A204.1 (cell line): ENCODE data around the gene WBP2.

Source experiments
- FAIRE-seq: peaks from 2 replicates; lab custom pipeline; 2012; peaks lifted over from hg19 to GRCh38; lab: Jason Lieb, UNC

WBP2 gene

DNA sequence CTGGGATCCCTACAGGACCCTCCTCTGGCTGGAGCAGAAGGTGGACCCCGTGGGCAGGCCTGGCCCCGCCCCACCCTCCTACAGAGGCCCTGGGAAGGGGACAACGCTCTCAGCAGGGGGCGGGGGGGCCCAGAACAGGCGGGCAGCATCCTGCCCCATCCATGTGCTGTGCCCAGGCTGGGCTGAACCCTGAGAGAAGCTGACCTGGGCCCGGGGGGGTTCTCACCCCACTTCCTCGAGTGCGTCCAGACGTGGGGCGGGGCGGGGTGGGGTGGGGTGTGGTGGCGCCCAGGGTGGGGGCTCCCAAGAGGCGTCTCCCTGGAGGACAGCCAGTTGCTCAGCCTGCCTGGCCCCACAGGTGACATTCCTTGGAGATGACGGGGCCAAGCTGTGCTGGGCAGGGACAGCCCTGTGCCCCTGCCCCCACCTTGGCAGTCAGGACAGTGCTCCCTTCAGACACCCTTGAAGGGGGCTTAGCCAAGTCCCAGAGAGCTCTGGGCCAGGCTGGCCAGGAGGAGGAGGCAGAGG lies 10.5 kb downstream of the WBP2 start:
- FAIRE-seq, result no peak

DNA sequence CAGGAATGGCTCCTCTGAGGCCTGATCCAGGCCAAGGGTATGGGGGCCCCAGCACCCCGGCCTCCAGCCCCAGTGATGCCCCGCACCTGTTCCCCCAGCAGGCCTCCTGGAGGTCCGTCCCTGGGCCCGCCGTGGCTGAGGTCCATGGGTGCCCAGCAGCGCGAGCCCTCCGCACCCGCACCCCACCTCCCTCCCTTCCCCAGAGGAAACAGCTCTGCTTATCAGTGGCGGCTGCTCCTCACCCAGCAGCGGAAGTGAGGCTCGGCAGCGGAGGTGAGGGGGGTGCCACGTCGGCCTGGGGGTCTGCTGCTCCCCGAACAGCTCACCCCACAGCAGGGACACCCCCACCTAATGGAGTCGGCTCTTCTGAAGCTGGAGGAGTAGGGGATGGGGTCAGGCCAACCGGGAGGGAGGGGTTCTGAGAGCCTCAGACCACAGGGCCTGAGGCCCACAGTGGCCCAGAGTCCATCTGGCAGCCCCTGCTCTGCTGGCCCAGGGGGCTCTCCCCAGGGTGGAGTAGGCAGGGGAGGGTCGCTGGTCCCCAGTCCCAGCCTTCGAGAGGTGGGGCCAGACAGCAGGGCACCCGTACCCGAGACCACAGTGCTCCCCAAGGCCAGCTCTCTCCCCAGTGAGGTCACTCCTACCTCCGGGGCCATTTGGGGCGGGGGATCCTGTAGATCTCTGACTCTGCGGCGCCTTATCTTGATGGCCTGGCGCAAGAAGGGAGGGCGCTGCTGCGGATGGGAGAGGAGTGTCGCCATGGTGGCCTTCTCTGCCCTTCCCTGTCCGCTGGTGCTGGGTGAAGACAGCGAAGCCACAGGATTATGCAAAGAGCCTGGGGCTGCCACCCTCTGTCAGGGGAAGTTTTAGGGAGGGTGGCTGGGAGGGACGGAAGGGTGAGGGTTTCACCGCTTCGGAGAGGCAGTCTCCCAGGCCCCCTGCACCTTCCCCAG lies 11.3 kb downstream of the WBP2 start, which contains the start of gene UNC13D:
Gene UNC13D, minus strand, starts transcription at position 828 of the 953 bp plus-strand sequence. Its CDS starts 67 bp downstream, at position 761.
- no peak for FAIRE-seq

DNA sequence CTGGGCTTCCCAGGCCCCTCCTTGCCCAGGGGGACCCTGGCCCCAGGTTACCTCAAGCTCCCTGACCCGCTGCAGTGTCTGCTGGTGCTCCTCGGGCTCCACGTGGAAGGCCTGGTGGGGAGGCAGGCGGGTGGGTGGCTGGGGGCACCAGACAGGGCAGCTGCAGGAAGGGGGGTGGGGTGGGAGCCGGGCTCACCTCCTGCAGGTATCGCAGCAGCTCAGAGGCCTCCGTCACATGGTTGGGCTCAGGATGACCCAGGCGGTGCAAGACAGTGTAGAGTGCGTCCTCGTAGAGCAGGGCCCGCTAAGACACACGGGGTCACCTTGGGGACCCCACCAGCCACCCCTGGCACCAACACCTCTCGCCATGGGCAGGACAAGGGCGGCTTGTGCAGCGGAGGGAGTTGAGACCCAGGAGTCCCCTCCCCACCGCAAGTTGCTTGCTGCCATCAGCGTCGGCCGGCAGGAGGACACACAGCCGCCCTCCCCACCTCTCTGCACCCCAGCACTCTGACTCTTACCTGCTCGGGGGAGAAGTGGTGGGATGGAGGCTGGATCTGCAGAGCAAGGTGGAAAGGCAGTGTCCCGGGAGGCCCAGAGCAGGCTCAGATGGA lies 12.1 kb downstream of the WBP2 start:
- no peak for FAIRE-seq

DNA sequence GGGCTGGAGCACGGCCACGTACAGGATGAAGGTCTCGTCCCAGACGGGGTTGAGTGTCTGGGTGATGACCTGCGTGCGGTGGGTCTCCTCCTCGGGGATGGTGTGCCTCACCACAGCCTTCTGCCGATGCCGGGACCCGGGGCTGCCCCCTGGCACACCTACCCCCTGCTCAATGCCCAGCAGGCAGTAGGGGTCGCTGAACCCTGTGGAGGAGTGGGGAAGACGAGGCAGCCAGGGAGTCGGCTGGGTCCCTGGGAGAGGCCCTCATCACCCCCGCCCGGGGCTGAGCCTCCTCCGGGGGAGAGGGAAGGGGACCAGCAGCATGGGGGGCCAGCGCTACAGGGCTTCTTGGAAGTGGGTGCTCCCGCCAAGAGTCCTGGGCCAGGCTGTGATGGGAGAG lies 12.7 kb downstream of the WBP2 start:
- no peak for FAIRE-seq

DNA sequence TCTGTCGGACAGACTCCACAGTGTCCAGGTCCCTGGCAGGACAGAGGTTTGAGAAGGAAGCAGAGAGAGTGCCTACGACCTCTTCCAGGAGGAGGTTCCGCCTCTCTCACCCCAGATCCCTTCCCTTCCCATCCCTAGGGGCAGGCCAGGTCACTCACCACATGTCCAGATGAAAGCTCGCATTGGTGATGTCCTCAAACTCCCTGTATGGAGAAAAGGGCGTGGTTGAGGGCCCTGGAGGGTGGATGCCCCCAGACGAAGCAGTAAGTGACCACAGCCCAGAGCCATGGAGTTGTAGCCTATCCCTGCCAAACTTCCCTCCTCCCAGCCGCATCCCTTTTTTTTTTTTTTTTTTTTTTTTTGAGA lies 14.4 kb downstream of the WBP2 start:
- FAIRE-seq, result no peak

- FAIRE-seq, result no peak
These were observed 15.0 kb downstream of the WBP2 start for GRCh38 chr17:75839942-75840798.

- no peak for FAIRE-seq
These were observed 16.7 kb downstream of the WBP2 start for GRCh38 chr17:75838410-75838809.

DNA sequence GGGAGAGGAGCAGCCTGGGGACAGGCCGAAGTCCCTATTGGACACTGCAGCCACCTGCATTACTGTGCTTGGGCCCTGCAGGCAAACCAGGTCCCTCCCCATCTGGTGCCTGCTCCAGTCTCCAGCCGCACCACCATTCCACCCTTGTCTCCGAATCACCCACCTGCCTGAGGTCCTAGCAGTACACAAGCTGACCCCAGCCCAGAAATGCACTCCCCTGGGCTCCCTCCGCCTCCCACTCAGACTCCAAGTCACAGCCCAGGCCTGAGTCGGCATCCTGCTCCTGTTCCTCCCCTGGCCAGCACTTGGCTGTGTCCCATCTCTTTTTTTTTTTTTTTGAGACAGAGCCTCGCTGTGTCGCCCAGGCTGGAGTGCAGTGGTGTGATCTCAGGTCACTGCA lies 17.2 kb downstream of the WBP2 start:
- FAIRE-seq, result no peak

GRCh38 chr17:75836605-75837004 lies 18.5 kb downstream of the WBP2 start:
- no peak for FAIRE-seq

GRCh38 chr17:75835654-75835987 lies 19.5 kb downstream of the WBP2 start:
- no peak for FAIRE-seq

DNA sequence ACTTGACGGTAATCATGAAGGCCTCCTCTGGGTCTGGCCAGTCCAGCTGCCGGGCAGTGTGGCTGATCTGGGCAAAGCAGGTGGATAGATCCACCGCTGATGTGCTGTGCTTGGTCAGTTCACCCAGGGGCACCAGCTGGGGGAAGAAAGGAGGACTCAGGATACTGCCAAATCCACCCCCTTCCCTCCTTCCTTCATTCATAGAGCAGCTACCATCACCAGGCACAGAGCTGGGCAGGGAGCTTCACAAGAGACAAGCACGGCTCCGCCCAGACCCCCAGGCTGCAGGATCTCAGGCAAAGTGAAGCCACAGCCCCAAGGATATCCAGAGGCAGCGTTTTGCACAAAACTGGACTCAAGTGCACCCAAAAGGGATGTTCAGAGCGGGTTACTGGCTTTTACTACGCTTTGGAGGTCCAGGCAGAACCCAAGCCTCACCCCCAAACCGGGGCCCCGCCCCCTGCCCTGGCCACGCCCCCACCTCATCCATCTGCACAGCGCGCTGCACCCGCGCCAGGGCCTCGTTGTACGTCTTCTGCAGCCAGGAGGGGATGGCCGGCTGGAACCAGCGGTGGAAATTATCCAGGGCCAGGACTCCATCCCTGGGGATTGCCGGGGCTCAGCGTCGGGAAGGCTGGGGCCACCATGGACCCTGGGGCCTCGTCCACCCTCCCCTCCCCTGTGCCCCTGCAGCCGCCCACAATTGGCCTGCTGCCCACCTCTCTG lies 20.0 kb downstream of the WBP2 start:
- no peak for FAIRE-seq

DNA sequence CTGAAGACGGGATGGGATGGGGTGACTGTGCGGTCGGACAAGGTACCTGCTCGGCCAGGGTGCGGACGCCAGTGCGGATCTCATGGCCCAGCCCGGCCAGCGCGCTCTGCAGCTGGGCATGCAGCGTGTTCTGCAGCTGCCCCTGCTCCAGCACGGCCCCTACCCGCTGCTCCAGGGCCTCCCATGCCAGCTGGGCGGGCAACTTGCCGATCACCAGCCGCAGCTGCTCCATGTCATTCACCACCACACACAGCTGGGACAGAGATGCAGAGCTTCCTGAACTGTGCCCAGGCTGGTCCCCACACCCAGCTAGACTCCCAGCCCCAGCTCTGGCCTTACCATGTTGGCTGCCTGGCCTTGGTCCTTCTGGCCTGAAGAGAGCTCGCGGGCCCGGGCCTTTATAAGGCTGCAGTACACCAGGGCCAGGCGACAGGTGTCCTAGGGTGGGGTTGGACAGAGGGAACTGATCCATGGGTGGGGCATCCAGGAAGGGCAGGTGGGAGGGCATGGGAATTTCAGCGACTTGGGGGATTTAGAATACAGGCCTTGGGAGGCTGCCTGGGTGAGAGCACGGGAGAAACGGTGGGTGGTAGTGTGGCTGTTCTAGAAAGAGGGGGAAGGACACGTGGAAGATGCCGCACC lies 20.7 kb downstream of the WBP2 start:
- FAIRE-seq, result no peak

DNA sequence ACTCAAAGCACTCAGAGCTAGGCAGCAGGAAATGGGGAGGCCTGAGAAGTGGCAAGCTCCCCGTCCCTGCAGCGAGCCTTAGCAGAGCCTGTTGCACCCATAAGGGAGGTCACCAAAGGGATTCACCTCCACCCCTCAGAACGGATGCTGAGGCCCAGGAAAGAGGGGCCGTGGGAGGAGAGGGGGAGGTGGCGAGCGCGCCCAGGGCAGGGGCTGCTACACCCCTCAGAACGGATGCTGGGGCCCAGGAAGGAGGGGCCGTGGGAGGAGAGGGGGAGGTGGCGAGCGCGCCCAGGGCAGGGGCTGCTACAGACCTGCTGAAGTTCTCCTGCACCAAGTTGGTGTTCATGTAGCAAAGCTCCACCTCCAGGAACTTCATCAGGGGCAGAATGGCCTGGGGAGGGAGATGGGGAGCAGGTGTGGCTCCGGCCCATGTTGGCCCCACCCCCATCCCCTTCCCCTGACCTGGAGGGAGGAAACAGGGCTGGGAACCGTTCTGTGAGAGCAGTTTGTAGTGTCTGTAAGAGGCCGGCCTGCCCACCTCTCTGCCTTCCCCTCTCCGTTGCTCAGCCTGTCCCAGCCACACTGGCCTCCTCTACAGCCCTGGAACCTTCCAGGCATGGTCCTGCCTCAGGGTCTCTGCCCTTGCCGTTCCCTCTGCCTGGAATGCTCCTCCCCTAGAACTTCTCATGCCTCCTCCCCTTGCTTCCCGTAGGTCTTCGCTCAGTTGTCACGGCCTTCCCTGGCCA lies 22.3 kb downstream of the WBP2 start:
- no peak for FAIRE-seq

DNA sequence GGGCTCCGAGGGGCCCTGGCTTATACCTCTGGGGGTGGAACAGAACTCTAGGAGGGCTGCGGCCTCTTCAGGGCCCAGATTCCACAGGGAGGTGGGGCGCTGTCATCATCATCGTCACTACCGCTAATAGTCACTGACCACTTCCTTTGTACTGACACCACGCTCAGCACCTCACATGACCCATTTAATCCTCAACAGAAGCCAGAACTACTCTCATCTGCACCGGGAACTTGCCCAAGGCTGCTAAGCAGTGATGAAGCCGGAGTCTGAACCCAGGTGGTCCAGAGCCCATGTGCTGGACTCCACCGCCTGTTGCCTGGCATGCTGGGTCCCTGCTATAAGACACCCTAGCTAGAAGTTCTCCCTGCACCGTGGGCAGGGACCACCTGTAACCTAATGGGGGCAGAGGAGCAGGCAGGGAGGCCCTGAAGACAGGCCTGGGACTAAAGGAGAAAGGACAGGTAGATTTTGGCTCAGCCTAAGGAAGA lies 22.9 kb downstream of the WBP2 start:
- FAIRE-seq, result no peak

- FAIRE-seq, result no peak
These were observed 24.0 kb downstream of the WBP2 start for GRCh38 chr17:75831032-75831571.

DNA sequence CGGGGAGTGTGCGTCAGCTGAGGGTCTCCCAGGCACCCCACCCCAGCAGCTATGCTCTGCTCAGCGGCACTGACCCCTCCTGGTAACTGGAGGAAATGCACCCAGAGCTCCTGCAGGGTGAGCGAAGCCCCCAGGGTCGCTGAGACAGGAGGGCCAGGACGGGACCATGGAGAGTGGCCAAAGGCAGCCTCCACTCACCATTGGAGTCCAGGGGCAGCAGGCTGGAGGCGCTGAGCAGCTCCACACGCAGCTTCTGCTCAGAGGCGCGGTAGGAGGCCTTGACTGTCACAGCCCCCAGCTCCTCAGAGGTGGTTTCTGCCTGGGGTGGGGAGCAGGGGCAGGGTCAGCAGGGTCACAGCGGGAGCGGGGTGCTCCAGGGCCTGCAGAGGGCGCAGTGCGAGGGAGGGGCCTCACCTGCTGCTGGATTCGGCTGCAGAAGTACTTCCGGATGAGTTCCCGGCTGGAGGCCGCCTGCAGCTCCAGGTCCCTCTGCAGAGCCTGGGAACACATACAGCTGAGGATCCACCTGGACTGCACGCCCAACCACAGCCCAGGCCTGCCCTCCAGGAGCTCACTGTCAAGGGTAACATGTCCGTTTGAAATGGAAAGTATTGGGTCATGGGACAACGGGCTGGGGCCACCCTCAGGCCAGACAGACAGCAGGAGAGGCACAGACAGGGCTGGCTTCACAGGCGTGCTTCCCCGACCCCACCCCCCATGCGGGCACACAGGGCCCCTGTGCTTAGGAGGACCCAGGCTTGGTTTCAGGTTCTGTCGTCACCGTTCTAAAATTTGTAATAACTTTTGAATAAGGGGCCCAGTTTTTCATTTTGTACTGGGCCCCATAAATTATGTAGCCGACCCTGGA lies 24.7 kb downstream of the WBP2 start:
- no peak for FAIRE-seq

GRCh38 chr17:75829747-75830146 lies 25.4 kb downstream of the WBP2 start:
- no peak for FAIRE-seq

GRCh38 chr17:75828741-75829140 lies 26.4 kb downstream of the WBP2 start:
- no peak for FAIRE-seq

DNA sequence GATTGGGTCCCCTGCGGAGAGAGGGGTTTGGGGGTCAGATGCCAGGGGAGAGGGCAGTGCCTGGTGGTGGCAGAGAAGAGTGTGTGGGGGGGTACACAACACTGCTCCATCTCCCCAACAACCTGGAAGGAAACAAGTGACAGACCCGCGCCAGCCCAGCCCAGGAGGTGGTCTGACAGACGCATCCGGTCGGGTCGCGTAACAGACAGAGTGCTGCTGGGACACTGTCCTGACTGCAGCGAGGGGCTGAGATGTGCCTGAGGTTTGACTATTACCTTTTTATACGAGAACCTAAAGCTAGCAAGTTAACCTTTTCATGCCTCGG lies 27.1 kb downstream of the WBP2 start:
- no peak for FAIRE-seq
